Measurements from ENCODE around the gene HS6ST3. TPM values are rescaled to one million over a fixed set of nuclear protein-coding genes. Genes with fewer than 3 reads are reported as not detected.

The HS6ST3 gene
- total RNA-seq, 4 donors from 2014 or later = 0.08 to 0.47 (median 0.41) TPM

DNA sequence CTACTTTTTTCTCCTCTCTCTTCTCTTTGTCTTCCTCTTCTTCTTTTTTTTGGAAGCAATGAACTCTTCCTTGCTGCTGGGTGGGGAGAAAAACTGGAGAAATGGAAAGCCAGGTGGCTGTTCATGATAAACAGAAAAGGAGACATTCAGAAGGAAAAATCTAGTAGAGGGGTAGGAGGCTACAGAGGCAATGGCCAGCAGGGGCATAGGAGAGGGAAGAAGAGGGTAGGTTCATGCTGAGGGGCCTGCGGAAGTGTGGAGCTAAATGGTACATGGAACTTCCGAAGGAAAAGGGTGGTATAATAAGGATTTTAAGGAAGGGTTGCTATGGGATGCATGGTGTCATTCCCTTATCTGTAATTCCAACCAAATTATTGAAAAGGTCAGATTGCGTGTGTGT is 17.5 kb upstream of the HS6ST3 start:
- Histone ChIP-seq H3K36me3 (no peaks in the 10 kb centered on the region), H3K4me1 (no peaks in the 10 kb centered on the region), H3K4me3 (no peak overlapping the region), H3K27me3 (no peaks in the 10 kb centered on the region), H3K9me3 (no peaks in the 10 kb centered on the region), H3K27ac (no peak overlapping the region)
- TF ChIP-seq POLR2A (IDR thresholded peaks at IDR 0.05) = no peak
- no peak for TF ChIP-seq EP300 (IDR thresholded peaks at IDR 0.05)
- TF ChIP-seq, protein P1, sequence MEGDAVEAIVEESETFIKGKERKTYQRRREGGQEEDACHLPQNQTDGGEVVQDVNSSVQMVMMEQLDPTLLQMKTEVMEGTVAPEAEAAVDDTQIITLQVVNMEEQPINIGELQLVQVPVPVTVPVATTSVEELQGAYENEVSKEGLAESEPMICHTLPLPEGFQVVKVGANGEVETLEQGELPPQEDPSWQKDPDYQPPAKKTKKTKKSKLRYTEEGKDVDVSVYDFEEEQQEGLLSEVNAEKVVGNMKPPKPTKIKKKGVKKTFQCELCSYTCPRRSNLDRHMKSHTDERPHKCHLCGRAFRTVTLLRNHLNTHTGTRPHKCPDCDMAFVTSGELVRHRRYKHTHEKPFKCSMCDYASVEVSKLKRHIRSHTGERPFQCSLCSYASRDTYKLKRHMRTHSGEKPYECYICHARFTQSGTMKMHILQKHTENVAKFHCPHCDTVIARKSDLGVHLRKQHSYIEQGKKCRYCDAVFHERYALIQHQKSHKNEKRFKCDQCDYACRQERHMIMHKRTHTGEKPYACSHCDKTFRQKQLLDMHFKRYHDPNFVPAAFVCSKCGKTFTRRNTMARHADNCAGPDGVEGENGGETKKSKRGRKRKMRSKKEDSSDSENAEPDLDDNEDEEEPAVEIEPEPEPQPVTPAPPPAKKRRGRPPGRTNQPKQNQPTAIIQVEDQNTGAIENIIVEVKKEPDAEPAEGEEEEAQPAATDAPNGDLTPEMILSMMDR (IDR thresholded peaks at IDR 0.05) = no peak
- TF ChIP-seq POLR2AphosphoS5 (IDR thresholded peaks at IDR 0.05) = no peak
- WGBS = 75% methylated on average over 3 of the region's 3 CpGs
- no peak for DNase-seq (ENCODE audit: low spot score in 2 of 2)

DNA sequence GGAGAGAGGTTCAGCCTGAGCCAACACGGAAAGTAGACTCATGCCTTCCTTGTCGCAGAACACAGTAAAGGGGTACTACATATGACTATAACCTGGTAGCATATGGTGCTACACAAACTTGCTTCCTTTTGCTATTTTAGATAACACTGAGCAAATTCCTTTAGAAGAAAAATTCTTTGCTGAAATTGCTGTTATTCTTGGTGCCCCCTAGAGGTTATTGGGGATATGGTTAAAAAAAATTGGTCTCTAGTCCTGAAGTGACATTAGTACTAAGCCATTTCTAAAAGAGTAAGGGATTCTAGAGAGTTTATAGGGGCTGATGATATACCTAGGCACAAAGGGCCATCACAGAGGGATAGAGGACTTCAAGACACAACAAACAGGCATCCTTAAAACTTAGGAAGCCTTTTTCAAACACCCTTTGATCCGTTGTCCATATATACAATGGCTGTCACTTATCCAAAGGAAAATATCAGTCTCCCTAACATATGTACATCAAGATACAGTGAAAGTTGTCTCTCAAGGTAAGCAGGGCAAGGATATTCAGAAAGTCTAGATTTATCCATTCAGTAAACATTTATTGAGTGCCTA is 13.9 kb upstream of the HS6ST3 start:
- Histone ChIP-seq H3K27ac (no peak overlapping the region), H3K36me3 (no peaks in the 10 kb centered on the region), H3K9me3 (no peaks in the 10 kb centered on the region), H3K4me1 (no peaks in the 10 kb centered on the region), H3K27me3 (no peaks in the 10 kb centered on the region), H3K4me3 (no peak overlapping the region)
- no peak for DNase-seq (ENCODE audit: low spot score in 2 of 2)
- WGBS = 79% methylated on average over 3 of the region's 3 CpGs
- TF ChIP-seq, protein P1 (IDR thresholded peaks at IDR 0.05) = peak in 1 of 2 donors; percentile 27
- no peak for TF ChIP-seq POLR2A (IDR thresholded peaks at IDR 0.05)
- TF ChIP-seq POLR2AphosphoS5 (IDR thresholded peaks at IDR 0.05) = no peak
- TF ChIP-seq EP300 (IDR thresholded peaks at IDR 0.05) = no peak

DNA sequence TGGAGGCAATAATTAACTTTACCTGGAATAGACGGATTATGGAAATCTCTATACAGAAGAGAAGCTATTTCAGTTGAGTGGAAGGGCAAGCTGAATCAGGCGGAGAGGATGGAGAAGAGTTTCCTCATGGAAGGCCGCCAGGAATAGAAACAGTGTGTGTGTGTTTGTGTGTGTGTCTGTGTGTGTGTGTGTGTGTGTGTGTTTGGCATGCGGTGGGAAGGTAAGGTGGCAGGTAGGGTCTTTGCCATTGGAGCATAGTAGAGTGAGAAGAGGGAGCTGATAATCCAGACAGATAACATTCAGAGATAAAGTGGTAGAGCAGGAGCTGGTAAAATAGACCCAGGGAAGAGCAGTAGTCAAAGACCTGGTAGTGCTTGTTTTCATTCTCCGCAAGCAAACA is 9.2 kb upstream of the HS6ST3 start:
- WGBS = 93% methylated on average over 5 of the region's 5 CpGs
- no peak overlapping the region for H3K27ac ChIP-seq

DNA sequence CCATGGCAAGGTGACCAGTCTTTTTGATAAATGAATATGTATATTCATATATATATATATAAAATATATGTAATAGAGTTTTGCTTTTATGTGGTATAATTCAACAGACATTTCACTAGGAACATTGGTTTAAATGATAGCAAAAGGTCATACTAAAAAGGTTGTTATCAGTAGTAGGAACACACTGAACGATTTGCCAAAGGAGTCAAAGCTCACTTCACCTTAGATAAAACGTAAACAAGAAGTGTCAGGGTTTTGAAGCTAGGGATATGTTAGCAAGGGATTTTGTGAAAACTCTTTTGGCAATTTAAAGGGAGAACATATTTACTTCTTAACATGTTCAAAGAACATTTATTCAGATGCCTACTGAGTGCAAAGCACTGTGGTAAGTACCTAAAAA is 8.0 kb upstream of the HS6ST3 start:
- peaks cover 8% of the 10 kb centered on the region for H3K27me3 ChIP-seq
- no peak for TF ChIP-seq POLR2A (IDR thresholded peaks at IDR 0.05)
- TF ChIP-seq POLR2AphosphoS5 (IDR thresholded peaks at IDR 0.05) = no peak
- no peak for TF ChIP-seq EP300 (IDR thresholded peaks at IDR 0.05)
- TF ChIP-seq, protein P1 (IDR thresholded peaks at IDR 0.05) = no peak
- no peaks in the 10 kb centered on the region for H3K4me1 ChIP-seq
- WGBS = 41% methylated on average over 2 of the region's 2 CpGs
- no peak overlapping the region for H3K4me3 ChIP-seq
- H3K9me3 ChIP-seq = no peaks in the 10 kb centered on the region
- H3K36me3 ChIP-seq = no peaks in the 10 kb centered on the region
- DNase-seq (ENCODE audit: low spot score in 2 of 2) = no peak
- H3K27ac ChIP-seq = no peak overlapping the region

More for the DNA sequence above, 9.2 kb upstream of the HS6ST3 start:
- peaks cover 8% of the 10 kb centered on the region for H3K27me3 ChIP-seq
- no peaks in the 10 kb centered on the region for H3K4me1 ChIP-seq
- H3K4me3 ChIP-seq = no peak overlapping the region
- H3K36me3 ChIP-seq = no peaks in the 10 kb centered on the region
- DNase-seq (ENCODE audit: low spot score in 2 of 2) = no peak
- TF ChIP-seq POLR2AphosphoS5 (IDR thresholded peaks at IDR 0.05) (no peak), POLR2A (IDR thresholded peaks at IDR 0.05) (no peak), EP300 (IDR thresholded peaks at IDR 0.05) (no peak)
- TF ChIP-seq, protein P1 (IDR thresholded peaks at IDR 0.05) = no peak
- no peaks in the 10 kb centered on the region for H3K9me3 ChIP-seq

DNA sequence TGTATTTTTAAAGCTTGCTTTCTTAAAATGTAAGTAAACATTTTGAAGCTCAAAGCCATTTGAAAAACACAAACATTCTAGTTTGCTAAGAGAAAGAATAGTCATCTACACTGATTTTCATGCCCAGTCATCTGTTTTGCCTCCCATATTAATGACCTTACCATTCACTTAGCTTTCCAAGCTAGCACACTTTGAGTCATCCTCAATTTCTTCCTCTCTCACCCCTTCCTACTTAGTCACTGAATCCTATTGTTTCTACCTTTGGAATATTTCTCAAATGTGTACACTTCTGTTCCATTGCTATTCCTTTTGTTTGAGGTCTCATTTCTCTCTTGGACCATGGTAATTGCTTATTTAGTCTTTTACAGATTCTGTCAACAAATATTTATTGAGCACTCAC is 7.3 kb upstream of the HS6ST3 start:
- DNase-seq (ENCODE audit: low spot score in 2 of 2) = no peak
- H3K36me3 ChIP-seq = no peaks in the 10 kb centered on the region
- peaks cover 14% of the 10 kb centered on the region for H3K27me3 ChIP-seq
- H3K4me3 ChIP-seq = no peak overlapping the region
- H3K4me1 ChIP-seq = no peaks in the 10 kb centered on the region
- TF ChIP-seq EP300 (IDR thresholded peaks at IDR 0.05) (no peak), POLR2A (IDR thresholded peaks at IDR 0.05) (no peak), POLR2AphosphoS5 (IDR thresholded peaks at IDR 0.05) (no peak)
- TF ChIP-seq, protein P1 (IDR thresholded peaks at IDR 0.05) = no peak
- no peak overlapping the region for H3K27ac ChIP-seq
- H3K9me3 ChIP-seq = no peaks in the 10 kb centered on the region
